HS-5 (cell line): ENCODE data around the gene ZFP36.

ENCODE experiments used
- DNase-seq: peaks from one replicate; pipeline ENCODE4 v3.0.0-alpha.2; 2012; ENCODE audit warnings: low read depth

Gene ZFP36

GRCh38 chr19:39405958-39406655 is 540 bp upstream of the ZFP36 start:
- DNase-seq, result no peak

- DNase-seq, result no peak
Measured at GRCh38 chr19:39407410-39407659, 688 bp downstream of the ZFP36 start.

GRCh38 chr19:39407660-39408391 is 1.2 kb downstream of the ZFP36 start:
- no peak for DNase-seq

- no peak for DNase-seq
Measured at GRCh38 chr19:39408392-39409207, 2.0 kb downstream of the ZFP36 start.

- no peak for DNase-seq
Measured at GRCh38 chr19:39409208-39410016, 2.8 kb downstream of the ZFP36 start.

- no peak for DNase-seq
Measured at GRCh38 chr19:39410017-39410830, 3.6 kb downstream of the ZFP36 start.

GRCh38 chr19:39410831-39411080 is 4.1 kb downstream of the ZFP36 start:
- DNase-seq, result no peak

GRCh38 chr19:39411081-39411831 is 4.6 kb downstream of the ZFP36 start:
- no peak for DNase-seq

- peak; percentile 92 for DNase-seq
Measured at GRCh38 chr19:39411832-39412099, 5.1 kb downstream of the ZFP36 start.

GRCh38 chr19:39412100-39412866 is 5.6 kb downstream of the ZFP36 start, which contains the start of gene PLEKHG2:
PLEKHG2 (plus strand) TSS chr19:39412669; CDS start chr19:39414087, 1,418 bp downstream.
- DNase-seq, result peak; percentile 99

- no peak for DNase-seq
Measured at GRCh38 chr19:39412867-39413271, 6.2 kb downstream of the ZFP36 start.

- no peak for DNase-seq
Measured at GRCh38 chr19:39413272-39413910, 6.7 kb downstream of the ZFP36 start.

GRCh38 chr19:39413911-39414608 is 7.4 kb downstream of the ZFP36 start:
- DNase-seq, result no peak

GRCh38 chr19:39415111-39416046 is 8.7 kb downstream of the ZFP36 start:
- DNase-seq, result no peak

GRCh38 chr19:39416152-39417120 is 9.8 kb downstream of the ZFP36 start:
- DNase-seq, result no peak

GRCh38 chr19:39417463-39418181 is 11.0 kb downstream of the ZFP36 start:
- DNase-seq, result no peak
